Camera-type eye (tissue), 1 donor: ENCODE measurements around the gene CRY1. TPM values are rescaled to one million over a fixed set of nuclear protein-coding genes. Genes with fewer than 3 reads are reported as not detected.

Experiments
- total RNA-seq: library from RNA; depleted of rRNA; stranded (reverse); fragments of >200 nt; gene quantifications from one replicate; pipeline ENCODE4 v1.2.3, GENCODE V29; 2014

The CRY1 gene
- 68.2 TPM for total RNA-seq

GRCh38 chr12:107093417-107094182 is at the start of gene CRY1:
Gene CRY1 (minus strand): TSS chr12:107093549. CDS start chr12:107092961, 588 bp downstream.

GRCh38 chr12:106986625-106987389 is 106.5 kb downstream of the CRY1 start, which contains the start of gene MTERF2:
Gene MTERF2 (minus strand): TSS chr12:106987146. CDS start chr12:106978714, 8,432 bp downstream.

GRCh38 chr12:106955377-106956047 is 137.8 kb downstream of the CRY1 start, which contains the start of gene TMEM263:
Gene TMEM263 (plus strand): TSS chr12:106955907. CDS start chr12:106967117, 11,210 bp downstream.

Other genes with a start within 250 kb of the CRY1 start
- 92.7 TPM for gene TMEM263, start 137.6 kb downstream of the CRY1 start, total RNA-seq
- gene MTERF2, start 106.4 kb downstream of the CRY1 start, total RNA-seq, result 71.7 TPM